Lung (tissue), 12 donors: Measurements from ENCODE around the gene DNAJC10. TPM values are rescaled to one million over a fixed set of nuclear protein-coding genes. Genes with fewer than 3 reads are reported as not detected.

Source experiments
- ATAC-seq: fragments of 200-7000 bp; cut with Tn5 transposase; one replicate; pipeline ENCODE4 v1.9.1; 2020; ENCODE audit warnings: moderate number of reproducible peaks; ENCODE audit not compliant: insufficient read depth, low FRiP score
- DNase-seq, 3 donors: peaks; one replicate each; pipeline ENCODE4 v3.0.0-alpha.2; 2013 to 2017
- H3K27ac ChIP-seq, 2 donors: one replicate each; pipeline ENCODE4 v1.5.1; 2013; ENCODE audit warnings: mild to moderate bottlenecking in 2 of 2, moderate library complexity in 2 of 2, control low read depth in 1 of 2, inconsistent platforms in 1 of 2, low read depth in 1 of 2, low read length in 1 of 2
- H3K27me3 ChIP-seq, 3 donors: one replicate each; pipeline ENCODE4 v1.5.1; 2013; ENCODE audit warnings: low read length in 2 of 3; ENCODE audit not compliant: control insufficient read depth in 3 of 3, insufficient read depth in 3 of 3
- H3K36me3 ChIP-seq, 4 donors: one replicate each; pipeline ENCODE4 v1.5.1; 2013; ENCODE audit warnings: low read length in 4 of 4, mild to moderate bottlenecking in 1 of 4, moderate library complexity in 1 of 4; ENCODE audit not compliant: control insufficient read depth in 4 of 4, insufficient read depth in 4 of 4
- H3K4me1 ChIP-seq, 5 donors: one replicate each; pipeline ENCODE4 v1.5.1; 2013; ENCODE audit warnings: low read length in 5 of 5, mild to moderate bottlenecking in 2 of 5, moderate library complexity in 1 of 5; ENCODE audit not compliant: control insufficient read depth in 5 of 5, insufficient read depth in 5 of 5
- H3K4me3 ChIP-seq: one replicate; pipeline ENCODE4 v1.5.1; 2013; ENCODE audit warnings: mild to moderate bottlenecking, control low read depth, moderate library complexity
- H3K9ac ChIP-seq, 2 donors: one replicate each; pipeline ENCODE4 v1.5.1; 2013; ENCODE audit warnings: low read length in 2 of 2, control low read depth in 1 of 2; ENCODE audit not compliant: insufficient read depth in 1 of 2
- H3K9me3 ChIP-seq, 4 donors: one replicate each; pipeline ENCODE4 v1.5.1; 2013; ENCODE audit warnings: low read length in 3 of 4, mild to moderate bottlenecking in 1 of 4, moderate library complexity in 1 of 4; ENCODE audit not compliant: control insufficient read depth in 4 of 4, insufficient read depth in 3 of 4
- WGBS, 2 donors: extraction: QIAGEN DNeasy Blood & Tissue Kit; methylation state at CpG; one replicate each; pipeline ENCODE4 v1.1.7; 2013; 5-methylcytosine and 5-hydroxymethylcytosine counted together
- polyA plus RNA-seq, 2 donors: library from polyadenylated mRNA; stranded (reverse); fragments of 200-250 nt; gene quantifications; one replicate each; pipeline ENCODE4 v1.2.1, GENCODE V29; 2013
- total RNA-seq, 2 donors: library from RNA; depleted of rRNA in 1 of 2; stranded (reverse); fragments of >200 nt in 1 of 2; gene quantifications; one replicate each; pipeline ENCODE4 v1.2.1, GENCODE V29; 2014 to 2021
- TF ChIP-seq, protein P1 (sequence below): IDR thresholded peaks from 2 replicates; pipeline ENCODE4 v1.5.1; 2012; ENCODE audit warnings: mild to moderate bottlenecking; ENCODE audit errors: control extremely low read depth, extremely low read depth
- donor health status: control.
- donor health status: control.
- donor health status: Bipolar disorder and iron deficiency.
- donor health status: healthy.
- donor health status: DM: yes; HTN: yes; CAD: no.

The DNAJC10 gene
- total and polyA plus RNA-seq, 4 donors: 24.6 to 131 (median 58.8) TPM

DNA sequence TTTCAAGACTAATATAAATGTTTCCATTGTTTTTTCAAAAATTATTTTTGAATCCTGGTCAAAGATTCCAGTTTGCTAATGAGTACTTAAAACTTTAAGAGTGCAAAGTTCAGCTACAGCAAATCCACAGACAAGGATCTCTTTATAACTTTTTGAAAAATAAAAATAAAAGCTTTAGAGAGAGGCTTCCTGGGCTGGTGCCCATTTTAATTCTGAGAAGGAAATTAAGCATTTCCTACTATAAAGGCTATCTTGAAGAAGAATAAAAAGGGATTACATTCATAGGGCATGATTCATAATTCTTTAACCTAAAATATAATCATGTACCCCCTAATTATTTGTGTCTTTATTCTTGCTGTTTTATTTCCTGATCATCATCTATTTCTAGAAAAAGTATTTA lies 38.2 kb downstream of the DNAJC10 start:
- no peak for ATAC-seq

DNA sequence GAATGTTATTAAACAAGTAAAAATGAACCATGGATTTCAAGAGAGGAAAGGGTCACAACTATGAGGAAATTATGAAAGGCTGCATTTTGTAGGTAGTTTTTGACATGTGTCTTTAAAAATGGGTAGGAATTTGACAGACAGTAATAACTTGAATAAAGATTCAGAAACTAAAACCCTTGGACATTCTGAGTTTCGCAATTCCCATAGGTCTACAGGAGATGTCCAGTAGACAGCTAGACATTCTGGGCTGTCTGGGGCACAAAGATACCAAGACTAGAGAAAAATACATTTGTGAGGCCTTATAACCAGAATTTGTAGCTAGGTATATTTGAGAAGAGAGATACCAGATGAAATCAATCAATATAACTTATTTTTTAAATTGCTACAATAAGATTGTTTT lies 42.3 kb downstream of the DNAJC10 start:
- no peaks in the 10 kb centered on the region for H3K9me3 ChIP-seq
- peaks cover 0 to 4% (median 0%) of the 10 kb centered on the region in 5 donors for H3K4me1 ChIP-seq
- DNase-seq: no peak
- H3K27ac ChIP-seq: no peak overlapping the region
- no peak overlapping the region for H3K4me3 ChIP-seq
- no peak overlapping the region for H3K9ac ChIP-seq
- WGBS, 2 donors: 99 to 100% methylated on average over 1 of the region's 1 CpG
- ATAC-seq: no peak
- no peaks in the 10 kb centered on the region for H3K27me3 ChIP-seq
- TF ChIP-seq, protein P1, sequence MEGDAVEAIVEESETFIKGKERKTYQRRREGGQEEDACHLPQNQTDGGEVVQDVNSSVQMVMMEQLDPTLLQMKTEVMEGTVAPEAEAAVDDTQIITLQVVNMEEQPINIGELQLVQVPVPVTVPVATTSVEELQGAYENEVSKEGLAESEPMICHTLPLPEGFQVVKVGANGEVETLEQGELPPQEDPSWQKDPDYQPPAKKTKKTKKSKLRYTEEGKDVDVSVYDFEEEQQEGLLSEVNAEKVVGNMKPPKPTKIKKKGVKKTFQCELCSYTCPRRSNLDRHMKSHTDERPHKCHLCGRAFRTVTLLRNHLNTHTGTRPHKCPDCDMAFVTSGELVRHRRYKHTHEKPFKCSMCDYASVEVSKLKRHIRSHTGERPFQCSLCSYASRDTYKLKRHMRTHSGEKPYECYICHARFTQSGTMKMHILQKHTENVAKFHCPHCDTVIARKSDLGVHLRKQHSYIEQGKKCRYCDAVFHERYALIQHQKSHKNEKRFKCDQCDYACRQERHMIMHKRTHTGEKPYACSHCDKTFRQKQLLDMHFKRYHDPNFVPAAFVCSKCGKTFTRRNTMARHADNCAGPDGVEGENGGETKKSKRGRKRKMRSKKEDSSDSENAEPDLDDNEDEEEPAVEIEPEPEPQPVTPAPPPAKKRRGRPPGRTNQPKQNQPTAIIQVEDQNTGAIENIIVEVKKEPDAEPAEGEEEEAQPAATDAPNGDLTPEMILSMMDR: no peak
- peaks cover 6 to 20% (median 13%) of the 10 kb centered on the region in 4 donors for H3K36me3 ChIP-seq

More for the DNA sequence above, 38.2 kb downstream of the DNAJC10 start:
- Histone ChIP-seq H3K36me3 (peaks cover 11 to 24% (median 15%) of the 10 kb centered on the region in 4 donors), H3K27ac (no peak overlapping the region), H3K27me3 (no peaks in the 10 kb centered on the region), H3K9ac (no peak overlapping the region), H3K9me3 (no peaks in the 10 kb centered on the region), H3K4me1 (no peaks in the 10 kb centered on the region), H3K4me3 (no peak overlapping the region)
- DNase-seq: no peak
- TF ChIP-seq, protein P1: no peak

- WGBS, 2 donors: 73 to 77% methylated on average over 4 of the region's 4 CpGs
- peak in 2 of 3 donors; percentile 40 to 63 for DNase-seq
- TF ChIP-seq, protein P1: no peak
- H3K4me1 ChIP-seq: peaks cover 0 to 7% (median 0%) of the 10 kb centered on the region in 5 donors
- H3K9ac ChIP-seq: no peak overlapping the region
- no peak overlapping the region for H3K4me3 ChIP-seq
- no peaks in the 10 kb centered on the region for H3K27me3 ChIP-seq
- H3K9me3 ChIP-seq: no peaks in the 10 kb centered on the region
- H3K27ac ChIP-seq: no peak overlapping the region
- H3K36me3 ChIP-seq: peaks cover 11 to 27% (median 15%) of the 10 kb centered on the region in 4 donors
- no peak for ATAC-seq
Measured at GRCh38 chr2:182761903-182762302, 45.8 kb downstream of the DNAJC10 start.

DNA sequence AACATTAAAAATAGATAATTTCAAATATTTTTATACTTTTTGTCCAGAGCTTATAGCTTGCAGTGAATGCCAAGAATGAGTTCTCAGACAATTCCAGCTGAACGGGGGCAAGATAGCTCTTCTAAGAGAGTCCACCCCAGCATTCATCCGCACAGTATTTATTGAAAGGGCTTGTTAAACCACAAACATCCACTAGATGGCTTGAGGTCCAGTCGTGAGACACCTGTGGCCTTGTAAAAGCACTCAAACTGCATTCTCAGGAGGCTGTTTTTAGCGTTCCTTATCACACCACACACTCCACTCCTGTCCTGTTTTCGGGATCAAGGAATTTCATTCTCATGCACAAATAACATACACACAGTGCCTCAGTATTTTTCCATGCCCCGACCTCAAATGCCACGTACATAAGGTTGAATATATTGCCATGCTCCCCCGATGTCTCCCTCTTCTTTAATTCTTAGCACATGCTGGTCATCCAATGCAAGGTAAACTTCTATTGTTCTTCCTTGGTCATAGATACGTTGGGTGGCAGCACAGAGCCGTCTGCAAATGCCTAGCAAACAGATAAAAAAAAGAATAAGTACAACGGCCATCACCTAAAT lies 47.4 kb downstream of the DNAJC10 start:
- Histone ChIP-seq H3K9ac (no peak overlapping the region), H3K27ac (no peak overlapping the region), H3K4me1 (peaks cover 0 to 7% (median 0%) of the 10 kb centered on the region in 5 donors), H3K27me3 (no peaks in the 10 kb centered on the region), H3K9me3 (no peaks in the 10 kb centered on the region), H3K4me3 (no peak overlapping the region), H3K36me3 (peaks cover 6 to 29% (median 11%) of the 10 kb centered on the region in 4 donors)
- 65 to 75% methylated on average over 11 of the region's 11 CpGs for WGBS, 2 donors
- ATAC-seq (no peak), DNase-seq (peak in 2 of 3 donors; percentile 33 to 35)
- TF ChIP-seq, protein P1: peak; percentile 11
